ENCODE results near the gene RNF17.

Gene RNF17

DNA sequence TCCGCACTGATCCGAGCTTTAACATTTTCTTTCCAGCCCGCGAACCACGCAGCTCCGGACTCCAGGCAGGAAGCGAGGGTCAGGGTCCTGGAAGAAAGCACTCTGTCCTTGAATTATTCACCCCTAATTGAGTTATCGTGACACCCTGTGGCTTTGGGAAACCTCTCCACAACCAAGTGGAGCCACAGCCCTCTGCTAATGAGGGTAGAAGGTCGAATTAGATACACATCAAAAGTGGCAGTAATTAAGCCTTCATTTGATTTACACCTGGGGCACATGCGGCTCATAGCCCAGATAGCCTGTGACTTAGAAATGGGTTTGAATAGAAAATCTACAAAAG, 15.9 kb upstream of the RNF17 start:
- peak overlapping the region; percentile 32 for H3K4me3 ChIP-seq (replicated peaks; ENCODE audit: low read depth, low read length)
- TF ChIP-seq, protein P1, sequence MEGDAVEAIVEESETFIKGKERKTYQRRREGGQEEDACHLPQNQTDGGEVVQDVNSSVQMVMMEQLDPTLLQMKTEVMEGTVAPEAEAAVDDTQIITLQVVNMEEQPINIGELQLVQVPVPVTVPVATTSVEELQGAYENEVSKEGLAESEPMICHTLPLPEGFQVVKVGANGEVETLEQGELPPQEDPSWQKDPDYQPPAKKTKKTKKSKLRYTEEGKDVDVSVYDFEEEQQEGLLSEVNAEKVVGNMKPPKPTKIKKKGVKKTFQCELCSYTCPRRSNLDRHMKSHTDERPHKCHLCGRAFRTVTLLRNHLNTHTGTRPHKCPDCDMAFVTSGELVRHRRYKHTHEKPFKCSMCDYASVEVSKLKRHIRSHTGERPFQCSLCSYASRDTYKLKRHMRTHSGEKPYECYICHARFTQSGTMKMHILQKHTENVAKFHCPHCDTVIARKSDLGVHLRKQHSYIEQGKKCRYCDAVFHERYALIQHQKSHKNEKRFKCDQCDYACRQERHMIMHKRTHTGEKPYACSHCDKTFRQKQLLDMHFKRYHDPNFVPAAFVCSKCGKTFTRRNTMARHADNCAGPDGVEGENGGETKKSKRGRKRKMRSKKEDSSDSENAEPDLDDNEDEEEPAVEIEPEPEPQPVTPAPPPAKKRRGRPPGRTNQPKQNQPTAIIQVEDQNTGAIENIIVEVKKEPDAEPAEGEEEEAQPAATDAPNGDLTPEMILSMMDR (IDR thresholded peaks at IDR 0.05; ENCODE audit: low read depth, low read length, missing control alignments): no peak
- DNase-seq (ENCODE audit: extremely low read depth, low read depth): no peak

DNA sequence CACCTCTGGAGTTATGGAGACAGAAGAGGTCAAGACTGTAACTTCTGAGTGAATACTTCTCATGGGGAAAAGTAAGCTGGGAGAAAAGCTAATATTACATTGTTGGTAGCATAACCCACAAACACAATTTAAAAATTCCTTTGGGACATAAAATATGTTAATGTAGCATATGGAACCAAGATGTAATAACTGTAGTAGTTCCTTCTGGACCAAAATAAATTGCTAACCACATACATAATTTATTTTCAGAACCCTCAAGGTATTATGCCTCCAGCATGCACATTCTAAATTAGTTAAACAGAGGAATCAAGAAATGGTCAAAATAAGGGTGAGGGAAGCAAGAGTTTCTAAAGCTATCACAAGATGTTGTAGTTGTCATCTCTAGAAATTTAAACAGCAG, 4.8 kb upstream of the RNF17 start:
- no peak overlapping the region for H3K4me3 ChIP-seq (replicated peaks; ENCODE audit: low read depth, low read length)
- TF ChIP-seq, protein P1 (IDR thresholded peaks at IDR 0.05; ENCODE audit: low read depth, low read length, missing control alignments): no peak
- DNase-seq (ENCODE audit: extremely low read depth, low read depth): no peak

DNA sequence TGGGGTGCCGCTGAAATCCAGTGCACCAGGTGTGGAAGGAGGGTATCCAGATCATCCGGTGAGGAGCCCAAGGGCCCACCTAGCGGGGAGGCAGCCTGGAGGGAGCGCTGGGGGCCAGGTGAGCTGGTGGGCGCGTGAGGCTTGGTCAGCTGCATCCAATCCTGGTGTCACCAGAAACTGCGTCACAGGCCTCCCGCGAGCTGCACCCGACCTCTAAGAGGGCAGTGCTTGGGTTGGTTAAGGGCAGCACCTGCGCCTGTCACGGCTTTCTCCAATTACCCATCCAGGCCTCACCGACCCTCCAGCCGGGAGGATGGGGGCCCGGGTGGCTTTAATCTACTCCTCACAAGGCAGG, 284 bp downstream of the RNF17 start:
- DNase-seq (ENCODE audit: extremely low read depth, low read depth): no peak
- peak overlapping the region; percentile 49 for H3K4me3 ChIP-seq (replicated peaks; ENCODE audit: low read depth, low read length)
- TF ChIP-seq, protein P1 (IDR thresholded peaks at IDR 0.05; ENCODE audit: low read depth, low read length, missing control alignments): no peak

DNA sequence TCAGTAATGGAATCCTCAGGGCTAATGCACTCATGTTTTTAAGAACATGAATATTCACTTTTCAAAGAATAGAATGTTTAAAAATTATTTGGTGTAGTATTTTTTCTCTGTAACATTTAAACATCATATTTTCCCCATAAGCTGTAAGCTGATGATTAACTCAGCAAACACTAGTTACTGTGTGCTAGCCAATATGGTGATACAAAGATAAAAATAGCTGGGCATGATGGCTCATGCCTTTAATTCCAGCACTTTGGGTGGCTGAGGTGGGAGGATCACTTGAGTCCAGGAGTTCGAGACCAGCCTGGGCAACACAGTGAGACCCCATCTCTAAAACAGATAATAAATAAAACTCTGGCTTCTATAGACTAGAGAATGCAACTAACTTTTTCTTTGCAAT, 13.2 kb downstream of the RNF17 start:
- no peak for DNase-seq (ENCODE audit: extremely low read depth, low read depth)
- TF ChIP-seq, protein P1 (IDR thresholded peaks at IDR 0.05; ENCODE audit: low read depth, low read length, missing control alignments): no peak
- no peak overlapping the region for H3K4me3 ChIP-seq (replicated peaks; ENCODE audit: low read depth, low read length)

DNA sequence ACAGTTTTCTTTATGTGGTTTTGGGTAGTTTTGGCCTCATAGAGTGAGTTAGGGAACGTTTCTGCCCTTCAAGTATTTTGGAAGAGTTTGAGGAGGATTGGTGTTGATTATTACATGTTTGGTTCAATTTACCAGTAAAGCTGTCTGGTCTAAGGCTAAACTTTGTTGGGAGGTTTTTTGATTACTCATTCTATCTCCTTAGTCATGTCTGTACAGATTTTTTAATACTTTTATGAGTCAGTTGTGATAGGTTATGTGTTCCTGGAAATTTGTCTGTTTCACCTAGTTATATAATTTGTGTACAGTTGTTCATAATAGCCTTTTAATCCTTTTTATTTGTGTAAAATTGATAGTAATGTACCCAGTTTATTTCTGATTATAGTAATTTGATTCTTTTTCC, 20.4 kb downstream of the RNF17 start:
- TF ChIP-seq, protein P1 (IDR thresholded peaks at IDR 0.05; ENCODE audit: low read depth, low read length, missing control alignments): no peak
- H3K4me3 ChIP-seq (replicated peaks; ENCODE audit: low read depth, low read length): no peak overlapping the region
- DNase-seq (ENCODE audit: extremely low read depth, low read depth): no peak

DNA sequence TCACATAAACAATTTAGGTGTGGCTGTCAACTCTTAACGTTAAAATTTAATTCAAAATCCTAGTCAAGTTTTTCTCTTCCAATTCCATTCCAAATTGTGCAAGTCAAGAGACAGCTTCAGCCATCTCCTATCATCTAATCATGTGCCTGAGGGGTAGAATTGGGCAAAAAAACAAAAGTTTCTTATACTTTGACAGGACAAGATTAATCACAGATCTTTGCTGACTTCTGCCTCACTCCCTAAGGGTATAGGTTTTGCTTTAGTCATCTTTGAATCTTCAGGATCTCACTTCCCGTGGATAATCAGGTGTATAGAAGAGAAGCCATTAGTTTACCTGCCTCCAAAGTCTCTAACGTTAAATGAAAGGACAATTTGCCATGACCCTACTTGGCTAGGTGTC, 24.6 kb downstream of the RNF17 start:
- DNase-seq (ENCODE audit: extremely low read depth, low read depth): no peak
- TF ChIP-seq, protein P1 (IDR thresholded peaks at IDR 0.05; ENCODE audit: low read depth, low read length, missing control alignments): no peak
- H3K4me3 ChIP-seq (replicated peaks; ENCODE audit: low read depth, low read length): no peak overlapping the region

DNA sequence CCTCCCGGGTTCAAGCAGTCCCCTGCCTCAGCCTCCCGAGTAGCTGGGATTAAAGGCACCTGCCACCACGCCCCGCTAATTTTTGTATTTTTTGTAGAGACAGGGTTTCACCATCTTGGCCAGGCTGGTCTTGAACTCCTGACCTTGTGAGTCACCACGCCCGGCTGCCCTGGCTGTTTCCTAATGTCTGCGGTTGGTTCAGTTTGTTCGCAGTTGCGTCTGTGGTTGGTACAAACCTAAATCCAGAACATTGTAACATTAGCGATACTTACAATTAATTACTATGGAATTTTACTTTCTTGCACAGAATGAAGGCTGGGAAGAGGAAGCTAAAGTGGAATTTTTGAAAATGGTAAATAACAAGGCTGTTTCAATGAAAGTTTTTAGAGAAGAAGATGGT, 38.1 kb downstream of the RNF17 start:
- H3K4me3 ChIP-seq (replicated peaks; ENCODE audit: low read depth, low read length): no peak overlapping the region
- no peak for DNase-seq (ENCODE audit: extremely low read depth, low read depth)
- TF ChIP-seq, protein P1 (IDR thresholded peaks at IDR 0.05; ENCODE audit: low read depth, low read length, missing control alignments): no peak
